Vagina (tissue), 2 donors: ENCODE data around the gene UGT2B17. TPM values are rescaled to one million over a fixed set of nuclear protein-coding genes. Genes with fewer than 3 reads are reported as not detected.

Experiments
- DNase-seq, 2 donors: peaks; one replicate each; pipeline ENCODE4 v3.0.0-alpha.2; 2017; ENCODE audit errors: extremely low spot score in 2 of 2
- H3K27ac ChIP-seq: fragments of 200-600 bp; sonication (generic); one replicate; pipeline ENCODE4 v1.5.1; 2019
- H3K27me3 ChIP-seq: fragments of 200-600 bp; sonication (generic); one replicate; pipeline ENCODE4 v1.5.1; 2019
- H3K36me3 ChIP-seq, 2 donors: fragments of 200-600 bp; sonication (generic); one replicate each; pipeline ENCODE4 v1.5.1; 2017 to 2019
- H3K4me1 ChIP-seq: fragments of 200-600 bp; sonication (generic); one replicate; pipeline ENCODE4 v1.5.1; 2019
- H3K4me3 ChIP-seq, 2 donors: fragments of 200-600 bp; sonication (generic); 1 replicate in 1 of 2; 2 replicates in 1 of 2; pipeline ENCODE4 v1.5.1; 2016 to 2019
- H3K9me3 ChIP-seq: fragments of 200-600 bp; sonication (generic); one replicate; pipeline ENCODE4 v1.5.1; 2019
- CTCF ChIP-seq, 3 experiments: fragments of 450-650 bp in 2 of 3; fragments of 200-600 bp in 1 of 3; sonication (generic) in 1 of 3; IDR thresholded peaks; one replicate each; pipeline ENCODE4 v1.5.1; 2017 to 2019; ENCODE audit warnings: antibody characterized with exemption in 3 of 3, mild to moderate bottlenecking in 2 of 3, moderate library complexity in 2 of 3
- POLR2A ChIP-seq, 2 donors: fragments of 450-650 bp; IDR thresholded peaks; one replicate each; pipeline ENCODE4 v1.6.1; 2017; ENCODE audit warnings: antibody characterized with exemption in 2 of 2, mild to moderate bottlenecking in 2 of 2, moderate library complexity in 2 of 2
- POLR2AphosphoS5 ChIP-seq, 2 donors: sonication (generic); formaldehyde crosslinking; IDR thresholded peaks; one replicate each; pipeline ENCODE4 v1.9.0; 2017; ENCODE audit warnings: antibody characterized with exemption in 2 of 2, mild to moderate bottlenecking in 2 of 2, low read depth in 1 of 2; ENCODE audit not compliant: insufficient read depth in 1 of 2
- intact Hi-C: fragments of 100-400 bp; cut with DNase I; formaldehyde crosslinking; loops from one replicate; pipeline ENCODE4 v1.15.1; 2023
- total RNA-seq: library from RNA; depleted of rRNA; stranded (reverse); fragments of >200 nt; gene quantifications from one replicate; pipeline ENCODE4 v1.2.3, GENCODE V29; 2016

Gene UGT2B17
- total RNA-seq, 1 donor from 2014 or later = not detected

DNA sequence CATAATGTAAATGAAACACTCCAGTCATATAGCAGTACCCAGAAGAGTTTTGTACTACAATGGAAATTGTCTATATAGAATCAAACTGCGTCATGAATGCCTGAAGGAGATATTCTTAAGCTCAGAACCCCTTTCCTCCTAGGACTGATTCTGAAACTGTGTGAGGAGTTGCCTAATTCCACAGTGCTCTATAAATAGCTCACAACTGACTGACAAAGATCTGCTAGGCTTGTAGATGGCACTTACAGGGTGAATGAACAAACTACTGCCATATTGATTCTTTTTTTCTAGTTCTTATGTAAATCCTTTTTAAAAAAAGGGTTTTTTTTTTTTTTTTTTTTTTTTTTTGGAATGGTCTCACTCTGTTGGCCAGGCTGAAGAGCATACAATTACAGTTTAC lies 30.1 kb upstream of the UGT2B17 start:
- H3K4me3 ChIP-seq = no peak overlapping the region
- H3K27me3 ChIP-seq = no peaks in the 10 kb centered on the region
- intact Hi-C loops = no loop called here
- no peaks in the 10 kb centered on the region for H3K36me3 ChIP-seq
- no peaks in the 10 kb centered on the region for H3K9me3 ChIP-seq
- no peaks in the 10 kb centered on the region for H3K4me1 ChIP-seq
- H3K27ac ChIP-seq = no peak overlapping the region
- TF ChIP-seq CTCF (IDR thresholded peaks at IDR 0.05) = no peak
- no peak for TF ChIP-seq POLR2AphosphoS5 (IDR thresholded peaks at IDR 0.05; ENCODE audit: insufficient read depth in 1 of 2, low read depth in 1 of 2)
- TF ChIP-seq POLR2A (IDR thresholded peaks at IDR 0.05) = no peak
- no peak for DNase-seq

DNA sequence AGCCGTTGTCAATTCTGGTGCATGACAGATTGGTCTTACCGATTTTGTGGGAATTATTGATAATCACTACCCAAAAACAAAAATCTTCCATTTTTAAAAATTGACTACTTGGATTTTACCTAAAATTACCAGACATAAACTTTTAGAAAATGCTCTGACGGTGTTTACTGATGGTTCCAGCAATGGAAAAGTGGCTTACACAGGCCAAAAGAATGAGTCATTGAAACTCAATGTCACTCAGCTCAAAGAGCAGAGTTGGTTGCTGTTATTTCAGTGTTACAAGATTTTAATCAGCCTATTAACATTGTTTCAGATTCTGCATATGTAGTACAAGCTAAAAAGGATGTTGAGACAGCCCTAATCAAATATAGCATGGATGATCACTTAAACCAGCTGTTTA lies 23.0 kb upstream of the UGT2B17 start:
- Histone ChIP-seq H3K4me1 (no peaks in the 10 kb centered on the region), H3K36me3 (no peaks in the 10 kb centered on the region), H3K27ac (no peak overlapping the region), H3K27me3 (no peaks in the 10 kb centered on the region), H3K4me3 (no peak overlapping the region), H3K9me3 (no peaks in the 10 kb centered on the region)
- intact Hi-C loops = no loop called here
- DNase-seq = no peak
- TF ChIP-seq POLR2AphosphoS5 (IDR thresholded peaks at IDR 0.05; ENCODE audit: insufficient read depth in 1 of 2, low read depth in 1 of 2) = no peak
- TF ChIP-seq POLR2A (IDR thresholded peaks at IDR 0.05) = no peak
- TF ChIP-seq CTCF (IDR thresholded peaks at IDR 0.05) = no peak

DNA sequence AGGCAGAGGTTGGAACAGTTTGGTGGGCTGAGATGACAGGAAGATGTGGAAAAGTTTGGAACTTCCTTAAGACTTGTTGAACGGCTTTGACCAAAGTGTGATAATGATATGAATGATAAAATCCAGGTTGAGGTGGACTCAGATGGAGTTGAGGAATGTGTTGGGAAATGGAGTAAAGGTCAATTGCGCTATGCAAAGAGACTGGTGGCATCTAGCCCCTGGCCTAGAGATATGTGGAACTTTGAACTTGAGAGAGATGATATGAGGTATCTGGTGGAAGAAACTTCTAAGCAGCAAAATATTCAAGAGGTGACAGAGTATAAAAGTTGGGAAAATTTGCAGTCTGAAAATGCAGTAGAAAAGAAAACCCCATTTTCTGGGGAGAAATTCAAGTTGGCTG lies 21.4 kb upstream of the UGT2B17 start:
- TF ChIP-seq CTCF (IDR thresholded peaks at IDR 0.05) = no peak
- no peak for TF ChIP-seq POLR2A (IDR thresholded peaks at IDR 0.05)
- no peak for TF ChIP-seq POLR2AphosphoS5 (IDR thresholded peaks at IDR 0.05; ENCODE audit: insufficient read depth in 1 of 2, low read depth in 1 of 2)
- Histone ChIP-seq H3K4me1 (no peaks in the 10 kb centered on the region), H3K4me3 (no peak overlapping the region), H3K27ac (no peak overlapping the region), H3K27me3 (no peaks in the 10 kb centered on the region), H3K36me3 (no peaks in the 10 kb centered on the region), H3K9me3 (no peaks in the 10 kb centered on the region)
- intact Hi-C loops = no loop called here
- DNase-seq = no peak

DNA sequence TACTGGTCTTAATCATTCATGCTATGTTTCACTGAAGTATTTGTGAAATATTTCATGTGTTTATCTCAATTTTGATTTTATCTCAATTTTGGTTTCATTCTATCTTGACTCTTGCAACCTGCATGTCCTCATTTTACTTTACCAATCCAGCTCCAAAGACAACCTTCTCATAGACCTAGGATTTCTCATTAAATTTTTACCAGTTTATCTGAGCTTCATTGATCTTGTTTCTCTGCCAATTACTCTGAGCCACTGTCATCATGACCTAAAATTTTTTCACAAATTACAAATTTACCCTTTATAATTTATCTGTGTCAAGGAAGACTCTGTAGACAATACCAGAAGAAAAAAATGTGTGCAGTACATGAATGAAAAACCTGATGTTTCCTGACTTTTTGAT lies 18.6 kb upstream of the UGT2B17 start:
- TF ChIP-seq CTCF (IDR thresholded peaks at IDR 0.05) (no peak), POLR2A (IDR thresholded peaks at IDR 0.05) (no peak), POLR2AphosphoS5 (IDR thresholded peaks at IDR 0.05; ENCODE audit: insufficient read depth in 1 of 2, low read depth in 1 of 2) (no peak)
- H3K4me1 ChIP-seq = no peaks in the 10 kb centered on the region
- intact Hi-C loops = no loop called here
- no peaks in the 10 kb centered on the region for H3K36me3 ChIP-seq
- DNase-seq = no peak
- H3K27me3 ChIP-seq = no peaks in the 10 kb centered on the region
- H3K4me3 ChIP-seq = no peak overlapping the region
- H3K9me3 ChIP-seq = no peaks in the 10 kb centered on the region
- no peak overlapping the region for H3K27ac ChIP-seq

DNA sequence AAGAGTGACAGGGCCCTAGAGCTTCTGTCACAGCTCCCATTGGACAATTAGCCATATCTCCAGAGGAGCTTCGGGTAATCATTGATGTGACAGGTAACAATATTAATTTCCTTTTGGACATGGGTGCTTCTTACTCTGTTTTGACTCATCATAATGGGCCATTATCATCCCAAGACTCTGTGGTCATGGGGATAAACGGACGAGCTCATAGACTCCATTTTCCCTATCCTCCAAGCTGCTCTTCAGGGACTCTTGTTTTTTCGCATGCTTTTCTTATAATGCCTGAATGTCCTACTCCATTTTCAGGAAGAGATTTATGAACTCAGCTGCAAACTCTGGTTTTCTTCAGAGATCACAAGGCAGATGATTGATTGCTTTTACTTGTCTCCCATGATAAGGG lies 17.0 kb upstream of the UGT2B17 start:
- Histone ChIP-seq H3K27me3 (no peaks in the 10 kb centered on the region), H3K4me1 (no peaks in the 10 kb centered on the region), H3K4me3 (no peak overlapping the region), H3K27ac (no peak overlapping the region), H3K36me3 (no peaks in the 10 kb centered on the region), H3K9me3 (no peaks in the 10 kb centered on the region)
- intact Hi-C loops = no loop called here
- TF ChIP-seq POLR2A (IDR thresholded peaks at IDR 0.05) = no peak
- no peak for TF ChIP-seq POLR2AphosphoS5 (IDR thresholded peaks at IDR 0.05; ENCODE audit: insufficient read depth in 1 of 2, low read depth in 1 of 2)
- TF ChIP-seq CTCF (IDR thresholded peaks at IDR 0.05) = no peak
- DNase-seq = no peak
